Occipital lobe (tissue), 3 donors: Measurements from ENCODE around the gene FUT1. TPM values are rescaled to one million over a fixed set of nuclear protein-coding genes. Genes with fewer than 3 reads are reported as not detected.
"Not testable (repeated sequence)": the region's sequence is repeated elsewhere in the genome, so short reads cannot be mapped to it uniquely, and the experiment has no call there.

ENCODE experiments used
- DNase-seq: peaks from one replicate; lab custom pipeline; 2025; lab: John Stamatoyannopoulos, UW
- small RNA-seq: library from RNA; depleted of rRNA; stranded (forward); fragments of <200 nt; gene quantifications from one replicate; pipeline ENCODE3, GENCODE V24; 2014
- total RNA-seq: library from RNA; depleted of rRNA; stranded (reverse); fragments of >200 nt; gene quantifications from one replicate; pipeline ENCODE4 v1.2.3, GENCODE V29; 2014

FUT1 gene
- total RNA-seq, 1 donor from 2014 or later: 0.47 TPM

DNA sequence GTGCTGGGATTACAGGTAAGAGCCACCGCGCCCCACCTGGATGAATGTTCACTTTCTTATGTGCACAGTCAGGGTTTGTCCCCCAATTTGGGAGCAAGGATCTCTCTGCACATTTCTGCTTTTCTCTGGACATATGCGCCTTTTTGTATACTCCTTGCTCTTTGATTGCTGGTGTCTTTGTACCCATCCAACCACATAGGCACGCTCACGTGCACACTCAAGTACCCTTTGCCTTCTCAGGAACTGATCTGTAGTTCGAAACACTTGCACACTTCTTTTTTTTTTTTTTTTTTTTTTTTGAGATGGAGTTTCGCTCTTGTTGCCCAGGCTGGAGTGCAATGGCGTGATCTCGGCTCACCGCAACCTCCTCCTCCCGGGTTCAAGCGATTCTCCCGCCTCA, 34.3 kb downstream of the FUT1 start:
- not testable (repeated sequence) for DNase-seq

DNA sequence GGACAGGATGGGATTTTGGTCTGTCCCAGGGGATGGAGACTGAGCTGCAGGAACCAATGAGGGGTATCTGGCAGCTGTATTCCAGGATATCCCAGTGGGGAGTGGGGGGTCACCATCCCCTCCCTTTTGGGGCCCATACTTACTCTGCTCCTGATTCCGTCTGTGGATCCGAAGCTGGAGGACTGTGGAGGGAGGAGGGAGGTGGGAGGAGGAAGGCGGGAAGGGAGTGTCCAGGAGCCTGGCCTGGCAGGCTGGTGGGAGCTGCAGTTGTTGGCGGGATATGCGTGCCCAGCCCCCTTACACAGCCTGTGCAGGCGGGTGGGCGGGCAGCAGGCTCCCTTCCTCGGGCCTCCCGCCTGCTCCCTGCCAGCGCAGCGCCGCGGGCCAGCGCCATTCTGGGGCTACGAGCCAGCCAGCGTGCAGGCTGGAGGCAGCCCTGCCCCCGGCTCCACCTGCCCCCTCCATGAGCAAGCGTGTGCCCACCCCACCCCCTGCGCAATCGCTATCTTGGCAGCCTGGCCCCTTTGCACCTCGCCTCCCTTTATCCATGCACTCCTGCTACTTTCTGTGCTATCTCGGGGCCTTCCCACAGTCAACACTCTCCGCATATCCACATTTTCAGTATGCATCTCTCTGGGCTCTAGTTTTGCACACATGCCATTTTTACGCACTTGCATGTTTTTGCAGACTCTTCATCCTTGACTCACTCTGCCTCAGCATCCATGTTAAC, 35.7 kb downstream of the FUT1 start:
- DNase-seq: peak; percentile 73

DNA sequence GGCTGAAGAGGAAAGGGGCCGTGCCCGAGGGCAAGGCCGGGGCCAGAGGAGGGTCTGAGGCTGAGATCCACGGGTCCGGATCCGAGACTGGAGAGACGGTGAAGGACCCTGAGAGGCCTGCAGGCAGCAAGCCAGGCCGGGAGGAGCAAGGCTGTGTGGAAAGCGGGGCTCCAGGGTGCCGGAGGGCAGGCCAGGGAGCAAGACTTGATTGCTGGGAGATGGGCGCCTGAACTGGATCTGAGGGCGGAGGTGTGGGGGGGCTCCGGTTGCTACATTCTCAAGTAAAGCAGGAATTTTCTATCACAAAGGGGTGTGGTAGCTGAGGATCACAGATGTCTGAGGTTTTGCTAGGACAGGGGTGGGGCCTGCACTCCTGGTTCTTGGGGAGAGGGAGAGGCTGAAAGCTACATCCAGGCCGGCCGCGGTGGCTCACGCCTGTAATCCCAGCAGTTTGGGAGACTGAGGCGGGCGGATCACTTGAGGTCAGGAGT, 36.7 kb downstream of the FUT1 start:
- no peak for DNase-seq

DNA sequence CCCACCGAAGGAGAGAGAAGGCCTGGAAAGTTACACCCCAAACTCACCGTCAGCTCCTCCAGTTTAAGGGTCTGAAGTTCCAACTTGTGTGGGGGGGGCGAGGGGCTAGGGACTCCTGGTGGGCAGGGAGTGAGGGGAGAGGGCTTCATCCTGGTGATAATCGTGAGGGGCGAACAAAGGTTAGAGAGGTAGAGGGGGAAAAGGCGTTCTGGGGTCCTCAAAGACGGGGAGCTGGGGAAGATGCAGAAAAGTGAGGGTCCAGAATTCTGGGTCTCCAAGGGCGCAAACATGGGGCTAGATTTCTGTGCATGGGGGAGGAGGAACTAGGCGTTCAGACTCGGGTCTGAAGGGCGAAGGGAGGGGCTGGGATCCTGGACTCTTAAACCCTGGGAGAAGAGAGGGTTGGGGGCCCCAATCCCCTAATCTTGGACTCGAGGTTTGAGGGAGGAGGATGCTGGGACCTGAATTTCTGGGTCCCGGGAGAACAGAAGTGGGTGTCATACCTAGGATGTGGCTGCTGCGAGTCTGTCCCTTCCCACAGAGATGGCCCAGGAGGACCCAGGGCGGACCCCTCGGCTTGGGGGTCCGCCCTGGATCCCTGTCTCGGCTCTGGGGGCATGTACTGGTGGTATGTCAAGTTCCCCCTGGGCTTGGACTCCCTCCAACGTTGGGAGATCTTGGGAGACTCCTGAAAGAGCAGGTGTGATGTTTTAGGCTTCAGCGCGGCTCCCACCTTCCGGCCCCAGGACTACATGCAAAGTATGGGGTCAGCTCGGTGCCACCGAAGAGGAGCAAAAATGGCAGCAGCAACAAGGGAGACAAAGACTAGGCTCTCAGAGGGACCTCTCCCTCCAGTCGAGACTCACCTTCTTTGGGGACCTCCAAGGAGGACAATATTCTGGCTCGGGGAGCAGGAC, 37.4 kb downstream of the FUT1 start:
- no peak for DNase-seq

DNA sequence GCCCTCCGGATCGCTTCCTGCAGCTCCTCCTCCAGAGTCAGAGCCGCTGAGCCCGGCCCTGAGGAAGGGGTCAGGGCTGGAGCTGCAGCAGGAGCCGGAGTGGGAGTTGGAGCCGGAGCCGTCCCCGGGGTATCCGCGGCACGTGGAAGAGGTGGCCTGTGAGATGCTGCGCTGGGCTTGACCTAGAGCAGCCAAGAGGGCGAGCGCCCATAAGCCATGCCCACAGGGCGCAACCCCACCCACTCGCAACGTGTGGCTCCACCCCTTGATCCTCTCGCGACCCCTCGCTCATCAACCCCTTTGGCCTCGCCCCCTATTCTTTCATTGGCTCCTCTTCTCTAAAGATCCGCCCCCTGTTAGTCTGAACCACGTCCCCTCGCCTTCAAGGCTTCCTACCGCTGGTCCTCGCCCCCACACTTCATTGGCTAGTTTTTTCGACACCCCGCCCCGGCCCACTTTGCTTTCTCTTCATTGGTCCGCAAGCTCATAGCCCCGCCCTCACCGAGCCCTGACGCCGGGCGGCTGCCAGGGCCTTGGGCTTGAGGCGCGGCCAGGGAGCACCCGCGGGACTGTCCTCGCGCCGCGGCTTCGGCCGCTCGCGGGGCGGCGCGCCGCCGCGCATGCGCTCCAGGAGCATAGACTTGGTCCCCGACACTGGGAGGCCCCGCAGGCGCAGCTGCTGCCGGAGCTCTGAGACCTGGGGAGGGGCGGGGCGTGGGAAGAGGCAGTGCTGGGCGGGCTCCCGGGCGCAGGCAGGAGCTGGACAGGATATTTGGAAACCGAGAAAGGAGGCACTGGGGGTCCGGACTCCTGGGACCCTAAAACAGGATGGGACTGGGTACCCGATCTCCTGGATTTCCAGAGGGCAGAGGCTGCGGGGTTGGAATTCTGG, 38.3 kb downstream of the FUT1 start:
- peak; percentile 100 for DNase-seq

DNA sequence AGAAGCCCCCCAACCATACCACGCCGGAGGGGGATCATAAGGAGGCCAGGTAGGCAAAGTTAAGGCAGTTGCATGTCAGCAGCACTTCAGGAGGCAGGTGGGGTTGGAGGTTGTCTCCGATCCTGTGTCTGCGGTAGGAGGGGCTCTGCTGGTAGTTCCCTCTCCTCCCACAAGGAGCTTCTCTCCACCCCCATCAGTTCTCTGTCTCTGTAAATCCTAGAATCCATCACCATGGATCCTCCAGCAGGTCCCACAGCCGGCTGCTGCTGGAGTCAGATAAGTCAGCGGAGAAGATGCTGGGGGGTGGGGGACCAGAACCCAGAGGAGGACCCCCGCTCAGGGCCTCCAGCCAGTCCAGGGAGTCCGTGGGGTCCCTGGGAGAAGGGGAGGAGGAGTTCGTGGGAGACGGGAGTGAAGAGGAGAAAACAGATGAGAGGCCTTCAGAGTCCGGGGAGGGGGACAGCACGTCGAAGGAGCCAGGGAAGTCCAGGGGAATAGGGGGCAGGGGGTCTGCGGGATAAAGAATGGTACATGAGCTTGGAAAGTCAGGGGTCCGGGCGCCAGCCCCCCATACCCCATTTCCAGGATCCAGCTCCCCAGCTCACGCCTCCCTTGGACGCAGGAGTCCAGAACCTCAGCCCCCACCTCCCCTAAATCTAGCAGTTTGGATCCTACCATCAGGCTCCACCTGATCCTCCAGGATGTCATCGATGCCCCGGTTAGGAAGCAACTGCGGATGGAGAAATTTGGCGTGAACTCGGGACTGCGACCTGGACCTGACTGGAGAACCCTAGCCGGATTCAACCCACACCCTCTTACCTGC, 39.2 kb downstream of the FUT1 start:
- no peak for DNase-seq

DNA sequence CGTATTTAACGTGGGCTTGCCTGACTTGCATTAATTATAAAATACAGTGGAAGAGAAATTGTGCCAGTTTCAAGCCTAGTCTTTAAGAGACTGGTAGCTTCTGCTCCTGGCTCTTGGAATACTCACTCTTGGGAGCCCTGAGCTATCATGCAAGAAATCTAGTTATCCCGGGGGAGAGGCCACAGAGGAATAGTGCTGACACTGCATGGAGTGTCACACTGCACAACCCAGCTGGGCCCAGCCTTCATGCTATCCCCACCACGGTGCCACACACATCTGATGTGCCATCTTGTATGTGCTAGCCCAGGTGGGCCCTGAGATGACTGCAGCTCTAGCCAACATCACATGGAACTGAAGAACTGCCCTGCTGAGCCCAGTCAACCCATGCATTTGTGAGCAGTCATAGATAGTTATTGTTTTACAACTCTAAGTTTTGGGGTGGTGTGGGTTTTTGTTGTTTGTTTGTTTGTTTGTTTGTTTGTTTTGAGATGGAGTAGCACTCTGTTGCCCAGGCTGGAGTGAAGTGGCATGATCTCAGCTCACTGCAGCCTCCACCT, 41.3 kb downstream of the FUT1 start:
- no peak for DNase-seq

DNA sequence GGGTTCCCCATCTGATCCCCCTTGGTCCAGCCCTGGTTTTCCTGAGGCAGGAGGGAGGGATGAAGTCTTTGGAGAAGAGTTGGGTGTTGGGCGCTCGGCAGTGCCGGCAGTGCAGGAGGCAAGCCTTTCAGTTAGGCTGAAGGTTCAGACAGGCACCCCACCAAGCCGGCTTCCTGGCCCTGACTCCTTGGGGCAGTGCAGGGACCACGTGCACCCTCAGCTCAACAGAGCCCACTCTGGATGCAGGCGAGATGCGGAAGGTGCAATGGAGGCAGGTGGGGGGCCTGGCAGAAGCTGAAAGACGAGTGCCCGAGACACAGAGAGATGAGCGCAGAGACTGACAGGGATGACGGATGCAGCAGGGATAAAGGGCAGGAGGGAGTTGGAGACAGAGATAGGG, 44.0 kb downstream of the FUT1 start:
- DNase-seq: no peak

DNA sequence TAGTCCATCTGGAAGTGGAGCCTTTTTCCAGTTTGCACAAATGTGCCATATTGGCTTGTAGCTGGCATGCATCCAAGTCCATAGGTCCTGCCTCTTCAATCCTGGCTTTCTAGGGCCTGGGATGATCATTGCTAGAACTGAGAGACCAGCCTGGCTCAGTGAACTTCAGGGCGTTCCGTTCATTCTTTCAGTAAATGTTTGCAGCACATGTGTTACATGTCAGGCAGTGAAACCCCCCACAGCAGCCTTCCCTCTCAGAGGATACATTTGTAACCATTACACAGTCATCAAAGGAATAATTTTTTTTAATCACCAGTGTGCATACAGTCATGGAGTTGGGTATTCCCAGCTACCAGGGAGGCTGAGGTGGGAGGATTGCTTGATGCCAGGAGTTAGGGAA, 47.0 kb downstream of the FUT1 start:
- DNase-seq: no peak

DNA sequence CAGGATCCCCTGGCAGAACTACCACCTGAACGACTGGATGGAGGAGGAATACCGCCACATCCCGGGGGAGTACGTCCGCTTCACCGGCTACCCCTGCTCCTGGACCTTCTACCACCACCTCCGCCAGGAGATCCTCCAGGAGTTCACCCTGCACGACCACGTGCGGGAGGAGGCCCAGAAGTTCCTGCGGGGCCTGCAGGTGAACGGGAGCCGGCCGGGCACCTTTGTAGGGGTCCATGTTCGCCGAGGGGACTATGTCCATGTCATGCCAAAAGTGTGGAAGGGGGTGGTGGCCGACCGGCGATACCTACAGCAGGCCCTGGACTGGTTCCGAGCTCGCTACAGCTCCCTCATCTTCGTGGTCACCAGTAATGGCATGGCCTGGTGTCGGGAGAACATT, 49.1 kb downstream of the FUT1 start:
- DNase-seq: no peak

DNA sequence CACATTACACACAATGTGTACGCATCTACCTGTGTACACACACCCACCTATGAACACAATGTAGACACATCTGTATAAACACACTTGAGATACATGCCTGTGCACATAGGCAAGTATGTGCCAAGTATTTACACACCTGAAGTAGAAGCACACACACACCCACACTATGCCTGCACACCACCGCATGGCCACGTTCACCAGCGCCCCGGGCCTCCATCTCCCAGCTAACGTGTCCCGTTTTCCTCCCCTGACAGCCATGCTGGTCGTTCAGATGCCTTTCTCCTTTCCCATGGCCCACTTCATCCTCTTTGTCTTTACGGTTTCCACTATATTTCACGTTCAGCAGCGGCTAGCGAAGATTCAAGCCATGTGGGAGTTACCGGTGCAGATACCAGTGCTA, 49.7 kb downstream of the FUT1 start:
- DNase-seq: no peak

DNA sequence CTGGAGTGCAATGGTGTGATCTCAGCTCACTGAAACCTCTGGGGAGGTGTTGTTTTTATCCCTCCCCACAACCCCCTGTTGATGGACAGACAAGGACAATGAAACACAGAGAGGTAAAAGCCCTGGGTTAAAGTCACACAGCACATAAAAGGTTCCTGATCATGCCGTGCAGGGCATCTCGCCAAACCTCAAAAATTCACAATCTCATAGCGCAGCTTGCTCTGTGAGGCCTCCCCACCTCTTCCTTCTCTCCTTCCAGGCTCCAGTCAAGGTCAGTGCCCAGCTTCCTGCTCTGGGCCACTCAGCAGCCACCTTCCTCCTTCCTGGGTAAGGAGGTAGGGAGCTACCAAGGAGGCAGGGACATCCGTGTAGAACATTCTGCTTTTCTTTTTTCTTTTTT, 54.4 kb downstream of the FUT1 start:
- no peak for DNase-seq

Small RNAs within 50 kb of the gene (small RNA-seq; reads per million reads assigned to genes)
- gene RNU6-317P: not detected

Other genes starting within 250 kb of the FUT1 start
- 9.5 TPM for gene LMTK3, start 240.8 kb downstream of the FUT1 start, total RNA-seq
- not detected for gene SULT2B1, start 200.5 kb downstream of the FUT1 start, total RNA-seq
- gene SPACA4, start 145.9 kb downstream of the FUT1 start, total RNA-seq: not detected
- gene FAM83E, start 137.6 kb downstream of the FUT1 start, total RNA-seq: 0.47 TPM
- 1,447 TPM for gene RPL18, start 133.5 kb downstream of the FUT1 start, total RNA-seq
- 7.2 TPM for gene SPHK2, start 133.1 kb downstream of the FUT1 start, total RNA-seq
- 4.8 TPM for gene DBP, start 115.3 kb downstream of the FUT1 start, total RNA-seq
- gene CA11, start 106.5 kb downstream of the FUT1 start, total RNA-seq: 9.8 TPM
- gene NTN5, start 79.6 kb downstream of the FUT1 start, total RNA-seq: not detected
- gene FUT2, start 56.7 kb downstream of the FUT1 start, total RNA-seq: not detected
- gene MAMSTR, start 32.9 kb downstream of the FUT1 start, total RNA-seq: 0.62 TPM
- 3.3 TPM for gene RASIP1, start 12.0 kb downstream of the FUT1 start, total RNA-seq
- 0.16 TPM for gene IZUMO1, start 5.7 kb downstream of the FUT1 start, total RNA-seq
- not detected for gene FGF21, start 2.9 kb upstream of the FUT1 start, total RNA-seq
- gene BCAT2, start 58.4 kb upstream of the FUT1 start, total RNA-seq: 12.5 TPM
- gene HSD17B14, start 83.8 kb upstream of the FUT1 start, total RNA-seq: 2.5 TPM
- 0.31 TPM for gene PLEKHA4, start 116.0 kb upstream of the FUT1 start, total RNA-seq
- 24.6 TPM for gene PPP1R15A, start 119.8 kb upstream of the FUT1 start, total RNA-seq
- gene TULP2, start 146.1 kb upstream of the FUT1 start, total RNA-seq: not detected
- gene NUCB1, start 147.7 kb upstream of the FUT1 start, total RNA-seq: 42.6 TPM
- not detected for gene DHDH, start 181.1 kb upstream of the FUT1 start, total RNA-seq
- gene BAX, start 202.2 kb upstream of the FUT1 start, total RNA-seq: 12.5 TPM
- gene FTL, start 212.7 kb upstream of the FUT1 start, total RNA-seq: 677 TPM
- 14.2 TPM for gene GYS1, start 240.7 kb upstream of the FUT1 start, total RNA-seq
- gene RUVBL2, start 241.2 kb upstream of the FUT1 start, total RNA-seq: 81.4 TPM